K562 (cell line): ENCODE measurements around the gene NHS.

ENCODE experiments used
- CBX3 ChIP-seq, 2 experiments: IDR thresholded peaks; 1 replicate in 1 of 2; 2 replicates in 1 of 2; pipeline ENCODE4 v1.6.1; 2012; ENCODE audit warnings: inconsistent platforms in 2 of 2, low read length in 2 of 2, borderline replicate concordance in 1 of 2, control low read depth in 1 of 2
- CTCF ChIP-seq, 3 experiments: IDR thresholded peaks in 2 of 3; conservative IDR thresholded peaks in 1 of 3; 2 replicates each; pipeline ENCODE4 v1.5.1; 2011 to 2012; ENCODE audit warnings: low read length in 3 of 3, mild to moderate bottlenecking in 3 of 3, control low read depth in 2 of 3, improper control_type of control experiment in 1 of 3, inconsistent platforms in 1 of 3, low read depth in 1 of 3, mixed read lengths in 1 of 3, moderate library complexity in 1 of 3; ENCODE audit not compliant: insufficient read depth in 2 of 3
- ETV5 ChIP-seq: sonication (generic); formaldehyde crosslinking; IDR thresholded peaks from 2 replicates; pipeline ENCODE4 v1.4.0; 2020; ENCODE audit warnings: low read depth, mild to moderate bottlenecking, missing genetic modification reagents
- GATA2 ChIP-seq: sonication (generic); formaldehyde crosslinking; IDR thresholded peaks from 2 replicates; pipeline ENCODE4 v1.4.0; 2020; ENCODE audit warnings: mild to moderate bottlenecking, missing genetic modification reagents
- TEAD1 ChIP-seq, 2 experiments: fragments of 450-650 bp in 1 of 2; sonication (generic) in 1 of 2; formaldehyde crosslinking; IDR thresholded peaks; 2 replicates each; pipeline versions ENCODE4 v1.4.0 to v1.8.0; 2020 to 2022; ENCODE audit warnings: mild to moderate bottlenecking in 2 of 2, missing genetic modification reagents in 1 of 2
- ZBTB8A ChIP-seq: fragments of 450-650 bp; IDR thresholded peaks from 2 replicates; pipeline ENCODE4 v1.6.1; 2018; ENCODE audit warnings: mild to moderate bottlenecking, moderate library complexity; ENCODE audit not compliant: partially characterized antibody
- ZC3H4 ChIP-seq: sonication (generic); formaldehyde crosslinking; IDR thresholded peaks from 2 replicates; pipeline ENCODE4 v1.9.0; 2021; ENCODE audit warnings: missing genetic modification reagents, borderline replicate concordance
- ZNF24 ChIP-seq: fragments of 450-650 bp; IDR thresholded peaks from 2 replicates; pipeline ENCODE4 v1.6.1; 2016
- ZNF274 ChIP-seq: IDR thresholded peaks from 2 replicates; pipeline ENCODE4 v1.6.1; 2011; ENCODE audit warnings: low read depth, mild to moderate bottlenecking, low read length, moderate library complexity, borderline replicate concordance
- TF ChIP-seq, protein P1 (sequence below): sonication (generic); formaldehyde crosslinking; IDR thresholded peaks from 2 replicates; pipeline ENCODE4 v1.8.0; 2022; ENCODE audit warnings: mild to moderate bottlenecking, missing genetic modification reagents

GRCh38 chrX:17692709-17693346 lies 317.8 kb downstream of the NHS start:
- TF ChIP-seq ETV5 (CRISPR knock-in tag) (no peak), CBX3 (IDR thresholded peaks at IDR 0.05; ENCODE audit: borderline replicate concordance in 1 of 2, low read length in 2 of 2) (no peak), ZNF274 (no peak), TEAD1 (CRISPR knock-in tag; IDR thresholded peaks at IDR 0.05) (no peak), ZC3H4 (no peak), GATA2 (CRISPR knock-in tag) (no peak), CTCF (IDR thresholded peaks at IDR 0.05 in 2 of 3, conservative IDR thresholded peaks at IDR 0.05 in 1 of 3; ENCODE audit: insufficient read depth in 2 of 3, low read depth in 1 of 3, low read length in 3 of 3) (no peak), ZBTB8A (no peak), ZNF24 (no peak)
- TF ChIP-seq, protein P1, sequence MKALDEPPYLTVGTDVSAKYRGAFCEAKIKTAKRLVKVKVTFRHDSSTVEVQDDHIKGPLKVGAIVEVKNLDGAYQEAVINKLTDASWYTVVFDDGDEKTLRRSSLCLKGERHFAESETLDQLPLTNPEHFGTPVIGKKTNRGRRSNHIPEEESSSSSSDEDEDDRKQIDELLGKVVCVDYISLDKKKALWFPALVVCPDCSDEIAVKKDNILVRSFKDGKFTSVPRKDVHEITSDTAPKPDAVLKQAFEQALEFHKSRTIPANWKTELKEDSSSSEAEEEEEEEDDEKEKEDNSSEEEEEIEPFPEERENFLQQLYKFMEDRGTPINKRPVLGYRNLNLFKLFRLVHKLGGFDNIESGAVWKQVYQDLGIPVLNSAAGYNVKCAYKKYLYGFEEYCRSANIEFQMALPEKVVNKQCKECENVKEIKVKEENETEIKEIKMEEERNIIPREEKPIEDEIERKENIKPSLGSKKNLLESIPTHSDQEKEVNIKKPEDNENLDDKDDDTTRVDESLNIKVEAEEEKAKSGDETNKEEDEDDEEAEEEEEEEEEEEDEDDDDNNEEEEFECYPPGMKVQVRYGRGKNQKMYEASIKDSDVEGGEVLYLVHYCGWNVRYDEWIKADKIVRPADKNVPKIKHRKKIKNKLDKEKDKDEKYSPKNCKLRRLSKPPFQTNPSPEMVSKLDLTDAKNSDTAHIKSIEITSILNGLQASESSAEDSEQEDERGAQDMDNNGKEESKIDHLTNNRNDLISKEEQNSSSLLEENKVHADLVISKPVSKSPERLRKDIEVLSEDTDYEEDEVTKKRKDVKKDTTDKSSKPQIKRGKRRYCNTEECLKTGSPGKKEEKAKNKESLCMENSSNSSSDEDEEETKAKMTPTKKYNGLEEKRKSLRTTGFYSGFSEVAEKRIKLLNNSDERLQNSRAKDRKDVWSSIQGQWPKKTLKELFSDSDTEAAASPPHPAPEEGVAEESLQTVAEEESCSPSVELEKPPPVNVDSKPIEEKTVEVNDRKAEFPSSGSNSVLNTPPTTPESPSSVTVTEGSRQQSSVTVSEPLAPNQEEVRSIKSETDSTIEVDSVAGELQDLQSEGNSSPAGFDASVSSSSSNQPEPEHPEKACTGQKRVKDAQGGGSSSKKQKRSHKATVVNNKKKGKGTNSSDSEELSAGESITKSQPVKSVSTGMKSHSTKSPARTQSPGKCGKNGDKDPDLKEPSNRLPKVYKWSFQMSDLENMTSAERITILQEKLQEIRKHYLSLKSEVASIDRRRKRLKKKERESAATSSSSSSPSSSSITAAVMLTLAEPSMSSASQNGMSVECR (CRISPR knock-in tag) = no peak
